T-helper 2 cell treated with Interferon-gamma antibody and Interleukin-4, amounts not matched to agents 5 μg/mL and 100 μg/mL, for 36 hours (primary cell): ENCODE measurements around the gene GNPTAB.
A peak's percentile ranks its signal among the peaks of the same experiment; 100 is the strongest.

Experiments
- DNase-seq: peaks from one replicate; pipeline ENCODE4 v3.0.0; 2021; ENCODE audit warnings: low spot score
- H3K27ac Mint-ChIP-seq: one replicate; pipeline ENCODE4 v1.8.0; 2021; ENCODE audit warnings: mild to moderate bottlenecking, mixed read lengths
- H3K27me3 Mint-ChIP-seq: one replicate; pipeline ENCODE4 v1.8.0; 2021; ENCODE audit warnings: low read depth, mixed read lengths
- H3K36me3 Mint-ChIP-seq: one replicate; pipeline ENCODE4 v1.8.0; 2021; ENCODE audit warnings: low read depth, mixed read lengths
- H3K4me1 Mint-ChIP-seq: one replicate; pipeline ENCODE4 v1.8.0; 2021; ENCODE audit warnings: low read depth, mixed read lengths
- H3K4me3 Mint-ChIP-seq: one replicate; pipeline ENCODE4 v1.8.0; 2022; ENCODE audit warnings: mild to moderate bottlenecking, moderate library complexity, mixed read lengths
- H3K9me3 Mint-ChIP-seq: one replicate; pipeline ENCODE4 v1.8.0; 2021; ENCODE audit warnings: mixed read lengths

Gene GNPTAB

GRCh38 chr12:101710288-101710687 lies 120.5 kb downstream of the GNPTAB start:
- Mint-ChIP-seq H3K4me1 (peaks cover 8% of the 10 kb centered on the region), H3K27ac (no peak overlapping the region), H3K27me3 (peaks cover 3% of the 10 kb centered on the region), H3K36me3 (no peaks in the 10 kb centered on the region), H3K9me3 (no peaks in the 10 kb centered on the region), H3K4me3 (no peak overlapping the region)
- DNase-seq = no peak

GRCh38 chr12:101707131-101707782 lies 123.5 kb downstream of the GNPTAB start:
- H3K36me3 Mint-ChIP-seq = no peaks in the 10 kb centered on the region
- DNase-seq = no peak
- H3K27ac Mint-ChIP-seq = no peak overlapping the region
- no peaks in the 10 kb centered on the region for H3K9me3 Mint-ChIP-seq
- H3K4me3 Mint-ChIP-seq = no peak overlapping the region
- H3K27me3 Mint-ChIP-seq = peaks cover under 1% of the 10 kb centered on the region
- H3K4me1 Mint-ChIP-seq = peaks cover 8% of the 10 kb centered on the region

GRCh38 chr12:101706403-101706802 lies 124.4 kb downstream of the GNPTAB start:
- no peak overlapping the region for H3K27ac Mint-ChIP-seq
- H3K27me3 Mint-ChIP-seq = no peaks in the 10 kb centered on the region
- peaks cover 8% of the 10 kb centered on the region for H3K4me1 Mint-ChIP-seq
- DNase-seq = no peak
- H3K36me3 Mint-ChIP-seq = no peaks in the 10 kb centered on the region
- no peaks in the 10 kb centered on the region for H3K9me3 Mint-ChIP-seq
- H3K4me3 Mint-ChIP-seq = no peak overlapping the region

GRCh38 chr12:101703487-101703886 lies 127.3 kb downstream of the GNPTAB start:
- Mint-ChIP-seq H3K4me3 (no peak overlapping the region), H3K27me3 (peaks cover 5% of the 10 kb centered on the region), H3K4me1 (peaks cover 15% of the 10 kb centered on the region), H3K36me3 (no peaks in the 10 kb centered on the region), H3K9me3 (no peaks in the 10 kb centered on the region), H3K27ac (no peak overlapping the region)
- DNase-seq = no peak

GRCh38 chr12:101700299-101700820 lies 130.4 kb downstream of the GNPTAB start:
- Mint-ChIP-seq H3K27ac (no peak overlapping the region), H3K36me3 (no peaks in the 10 kb centered on the region), H3K27me3 (peaks cover 8% of the 10 kb centered on the region), H3K9me3 (no peaks in the 10 kb centered on the region), H3K4me1 (peaks cover 24% of the 10 kb centered on the region), H3K4me3 (no peak overlapping the region)
- no peak for DNase-seq

- Mint-ChIP-seq H3K9me3 (no peaks in the 10 kb centered on the region), H3K27me3 (peaks cover 8% of the 10 kb centered on the region), H3K4me1 (peaks cover 24% of the 10 kb centered on the region), H3K4me3 (peak overlapping the region; percentile 87), H3K36me3 (no peaks in the 10 kb centered on the region), H3K27ac (no peak overlapping the region)
- DNase-seq = no peak
Measured at GRCh38 chr12:101698800-101699347, 131.9 kb downstream of the GNPTAB start.

DNA sequence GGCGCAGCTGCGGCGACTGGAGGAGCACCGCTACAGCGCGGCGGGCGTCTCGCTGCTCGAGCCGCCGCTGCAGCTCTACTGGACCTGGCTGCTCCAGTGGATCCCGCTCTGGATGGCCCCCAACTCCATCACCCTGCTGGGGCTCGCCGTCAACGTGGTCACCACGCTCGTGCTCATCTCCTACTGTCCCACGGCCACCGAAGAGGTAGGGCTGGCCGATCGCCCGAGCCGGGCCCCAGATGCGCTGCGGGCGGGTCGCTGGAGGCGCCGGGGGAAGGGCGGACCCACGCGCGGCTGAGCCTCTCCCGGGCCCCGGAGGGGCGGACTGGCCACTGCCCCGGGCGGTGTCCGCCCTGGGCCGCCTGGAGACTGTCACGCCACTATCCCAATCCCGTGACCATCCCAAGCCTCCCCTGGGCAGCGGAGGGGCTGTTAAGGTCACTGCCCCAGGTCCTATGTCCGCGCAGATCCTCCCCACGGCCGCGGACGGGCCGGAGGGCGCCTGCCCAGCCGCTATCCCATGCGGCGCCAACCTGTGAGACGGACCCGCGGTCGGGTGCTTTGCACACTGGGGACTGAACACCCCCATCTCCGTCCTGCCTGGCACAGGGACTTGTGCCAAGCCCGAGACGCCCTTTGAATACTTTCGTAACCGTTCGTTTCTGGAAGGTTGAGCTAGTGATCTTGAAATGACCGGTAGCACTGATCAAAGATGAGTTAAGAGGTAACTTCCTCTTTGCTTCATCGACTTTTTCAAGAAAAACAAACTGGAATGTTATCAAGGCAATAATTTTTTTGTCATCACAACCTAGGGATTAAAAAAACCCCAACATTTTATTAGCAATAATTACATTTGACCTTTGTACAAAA lies 132.6 kb downstream of the GNPTAB start:
- Mint-ChIP-seq H3K9me3 (no peaks in the 10 kb centered on the region), H3K4me1 (peaks cover 24% of the 10 kb centered on the region)

GRCh38 chr12:101697197-101697929 lies 133.4 kb downstream of the GNPTAB start, which contains the start of gene CHPT1:
Gene CHPT1 (plus strand): TSS chr12:101697640. CDS start chr12:101697862, 222 bp downstream.
- Mint-ChIP-seq H3K9me3 (no peaks in the 10 kb centered on the region), H3K4me3 (peak within 1 kb of the TSS; percentile 87), H3K27me3 (peaks cover 8% of the 10 kb centered on the region), H3K4me1 (peaks cover 24% of the 10 kb centered on the region), H3K36me3 (no peaks in the 10 kb centered on the region), H3K27ac (peak within 1 kb of the TSS; percentile 81)
- DNase-seq = peak; percentile 52

More for the DNA sequence above, 132.6 kb downstream of the GNPTAB start:
- Mint-ChIP-seq H3K27me3 (peaks cover 8% of the 10 kb centered on the region), H3K36me3 (no peaks in the 10 kb centered on the region), H3K27ac (peak overlapping the region; percentile 81), H3K4me3 (peak overlapping the region; percentile 87)
- DNase-seq = peak; percentile 13

DNA sequence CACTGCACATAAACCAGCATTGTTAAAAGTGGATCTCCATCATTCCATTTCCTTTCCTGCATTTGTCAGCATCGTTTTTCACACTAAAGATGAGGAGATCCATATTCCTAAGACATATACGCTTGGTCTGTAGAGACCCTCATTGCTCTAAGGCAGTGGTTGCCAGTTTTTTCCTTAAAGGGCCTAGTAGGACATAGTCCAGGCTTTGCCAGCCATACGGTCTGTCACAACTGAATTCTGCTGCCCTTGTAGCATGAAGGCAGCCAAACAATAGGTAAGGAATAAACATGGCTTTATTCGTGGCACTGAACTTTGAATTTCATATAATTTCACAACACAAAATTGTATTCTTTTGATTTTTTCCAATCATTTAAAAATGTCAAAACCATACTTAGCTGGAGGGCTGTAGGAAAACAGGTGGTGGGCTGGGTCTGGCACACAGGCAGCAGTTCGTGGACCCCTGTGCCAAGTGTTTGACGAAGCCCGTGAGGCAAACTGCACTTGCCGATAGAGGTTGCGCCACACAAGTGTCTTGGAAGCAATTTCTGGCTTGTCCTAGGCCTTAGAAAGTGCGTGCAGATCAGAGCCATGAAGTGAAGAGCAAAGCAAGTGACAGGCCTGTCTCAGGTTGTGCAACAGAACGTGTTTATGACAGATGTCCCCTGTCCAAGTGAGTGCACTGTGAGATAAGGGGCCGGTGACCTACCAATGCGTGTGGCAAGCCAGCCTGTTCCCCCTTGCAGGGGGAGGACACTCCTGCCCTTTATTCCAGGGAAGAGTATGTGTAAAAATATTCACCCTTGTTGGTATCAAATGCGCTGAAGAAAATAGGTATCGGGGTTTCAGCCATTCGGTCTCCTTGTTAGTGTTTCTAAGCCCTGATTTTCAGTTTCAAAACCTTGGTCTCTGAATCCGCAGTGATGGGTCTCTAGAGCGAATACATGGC lies 134.2 kb downstream of the GNPTAB start:
- H3K4me1 Mint-ChIP-seq = peaks cover 24% of the 10 kb centered on the region
- peaks cover 8% of the 10 kb centered on the region for H3K27me3 Mint-ChIP-seq
- peak overlapping the region; percentile 62 for H3K27ac Mint-ChIP-seq
- H3K36me3 Mint-ChIP-seq = no peaks in the 10 kb centered on the region
- no peak for DNase-seq
- no peaks in the 10 kb centered on the region for H3K9me3 Mint-ChIP-seq
- peak overlapping the region; percentile 85 for H3K4me3 Mint-ChIP-seq

DNA sequence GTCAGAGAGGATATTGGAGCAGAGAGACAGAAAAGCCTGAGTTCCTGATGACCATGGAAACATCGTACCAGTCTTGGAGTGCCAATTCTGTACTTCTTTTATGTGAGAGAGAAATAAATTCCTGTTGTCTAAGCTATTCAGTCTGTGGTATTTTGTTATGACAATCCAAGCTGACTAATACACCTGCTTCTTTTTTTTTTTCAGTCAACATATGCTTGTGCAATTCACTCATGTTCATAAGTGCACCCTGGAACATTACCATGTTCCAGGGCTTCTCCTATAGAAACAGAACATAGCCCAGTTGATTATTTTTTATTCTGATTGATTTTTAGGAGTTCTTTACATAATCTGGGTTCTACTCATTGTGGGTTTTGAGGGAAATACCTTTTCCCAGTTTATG lies 135.1 kb downstream of the GNPTAB start:
- H3K9me3 Mint-ChIP-seq = no peaks in the 10 kb centered on the region
- peaks cover 22% of the 10 kb centered on the region for H3K4me1 Mint-ChIP-seq
- no peak overlapping the region for H3K4me3 Mint-ChIP-seq
- DNase-seq = no peak
- no peaks in the 10 kb centered on the region for H3K36me3 Mint-ChIP-seq
- H3K27me3 Mint-ChIP-seq = peaks cover 5% of the 10 kb centered on the region
- H3K27ac Mint-ChIP-seq = no peak overlapping the region
